Stimulated activated CD8-positive, alpha-beta memory T cell treated with anti-CD3 and anti-CD28 coated beads, Interleukin-4, amount 100 ng/mL, for 48 hours (primary cell): ENCODE data around the gene MYOM1.

Experiments
- DNase-seq: peaks from one replicate; pipeline ENCODE4 v3.0.0-alpha.2; 2020

Gene MYOM1

GRCh38 chr18:3219631-3220335 lies at the start of gene MYOM1:
Gene MYOM1 (minus strand): TSS chr18:3219968. CDS start chr18:3215223, 4,745 bp downstream.
- no peak for DNase-seq

GRCh38 chr18:3269241-3269913 lies 49.6 kb upstream of the MYOM1 start:
- DNase-seq, result no peak

GRCh38 chr18:3268306-3268705 lies 48.5 kb upstream of the MYOM1 start:
- no peak for DNase-seq

GRCh38 chr18:3266062-3266608 lies 46.4 kb upstream of the MYOM1 start:
- no peak for DNase-seq

- DNase-seq, result no peak
Measured at GRCh38 chr18:3265564-3266033, 45.8 kb upstream of the MYOM1 start.

GRCh38 chr18:3264362-3264761 lies 44.6 kb upstream of the MYOM1 start:
- DNase-seq, result no peak

- no peak for DNase-seq
Measured at GRCh38 chr18:3263132-3263700, 43.4 kb upstream of the MYOM1 start.

GRCh38 chr18:3262234-3263131 lies 42.7 kb upstream of the MYOM1 start:
- peak; percentile 53 for DNase-seq

GRCh38 chr18:3261373-3262233 lies 41.8 kb upstream of the MYOM1 start, which contains the start of gene MYL12B:
Gene MYL12B (plus strand): TSS chr18:3262133. CDS start chr18:3272899, 10,766 bp downstream.
- peak; percentile 83 for DNase-seq

- DNase-seq, result no peak
Measured at GRCh38 chr18:3260995-3261372, 41.2 kb upstream of the MYOM1 start.

- no peak for DNase-seq
Measured at GRCh38 chr18:3257627-3258120, 37.9 kb upstream of the MYOM1 start.

- DNase-seq, result no peak
Measured at GRCh38 chr18:3256693-3257626, 37.2 kb upstream of the MYOM1 start.

GRCh38 chr18:3255611-3256165 lies 35.9 kb upstream of the MYOM1 start:
- no peak for DNase-seq

GRCh38 chr18:3254725-3255124 lies 35.0 kb upstream of the MYOM1 start:
- no peak for DNase-seq

GRCh38 chr18:3252843-3253242 lies 33.1 kb upstream of the MYOM1 start:
- no peak for DNase-seq

- no peak for DNase-seq
Measured at GRCh38 chr18:3251963-3252277, 32.2 kb upstream of the MYOM1 start.

GRCh38 chr18:3251249-3251962 lies 31.6 kb upstream of the MYOM1 start:
- DNase-seq, result no peak

- no peak for DNase-seq
Measured at GRCh38 chr18:3250237-3251107, 30.7 kb upstream of the MYOM1 start.
